Uterus (tissue), 2 donors: Measurements from ENCODE around the gene TUBB6.

Experiments used
- POLR2A ChIP-seq, 2 donors: fragments of 450-650 bp; IDR thresholded peaks; one replicate each; pipeline ENCODE4 v1.6.1; 2016; ENCODE audit warnings: antibody characterized with exemption in 2 of 2, mild to moderate bottlenecking in 1 of 2, moderate library complexity in 1 of 2
- TF ChIP-seq, protein P1 (sequence below), 4 experiments: fragments of 200-600 bp in 2 of 4; fragments of 450-650 bp in 2 of 4; sonication (generic) in 2 of 4; IDR thresholded peaks; one replicate each; pipeline ENCODE4 v1.5.1; 2016 to 2019; ENCODE audit warnings: antibody characterized with exemption in 4 of 4, mild to moderate bottlenecking in 2 of 4, moderate library complexity in 1 of 4

DNA sequence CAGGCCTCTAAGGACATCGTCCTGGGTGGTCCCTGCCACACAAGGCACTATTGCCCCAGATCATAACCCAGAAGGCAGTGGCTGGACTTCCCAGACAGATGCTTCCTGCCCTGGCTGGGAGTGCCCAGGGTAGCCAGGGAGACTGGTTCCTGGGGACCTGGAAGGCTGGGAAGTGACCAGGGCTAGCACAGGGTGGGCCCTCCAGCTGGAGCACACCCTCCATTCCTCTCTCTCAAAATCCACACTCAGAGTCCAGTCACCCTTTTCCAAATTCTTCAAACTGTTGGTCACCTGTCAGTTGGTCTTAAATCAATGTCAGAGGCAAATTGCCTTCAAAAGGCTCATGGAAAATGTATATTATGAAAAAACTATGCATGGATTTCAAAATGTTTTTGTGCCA, 11.6 kb upstream of the TUBB6 start:
- TF ChIP-seq, protein P1, sequence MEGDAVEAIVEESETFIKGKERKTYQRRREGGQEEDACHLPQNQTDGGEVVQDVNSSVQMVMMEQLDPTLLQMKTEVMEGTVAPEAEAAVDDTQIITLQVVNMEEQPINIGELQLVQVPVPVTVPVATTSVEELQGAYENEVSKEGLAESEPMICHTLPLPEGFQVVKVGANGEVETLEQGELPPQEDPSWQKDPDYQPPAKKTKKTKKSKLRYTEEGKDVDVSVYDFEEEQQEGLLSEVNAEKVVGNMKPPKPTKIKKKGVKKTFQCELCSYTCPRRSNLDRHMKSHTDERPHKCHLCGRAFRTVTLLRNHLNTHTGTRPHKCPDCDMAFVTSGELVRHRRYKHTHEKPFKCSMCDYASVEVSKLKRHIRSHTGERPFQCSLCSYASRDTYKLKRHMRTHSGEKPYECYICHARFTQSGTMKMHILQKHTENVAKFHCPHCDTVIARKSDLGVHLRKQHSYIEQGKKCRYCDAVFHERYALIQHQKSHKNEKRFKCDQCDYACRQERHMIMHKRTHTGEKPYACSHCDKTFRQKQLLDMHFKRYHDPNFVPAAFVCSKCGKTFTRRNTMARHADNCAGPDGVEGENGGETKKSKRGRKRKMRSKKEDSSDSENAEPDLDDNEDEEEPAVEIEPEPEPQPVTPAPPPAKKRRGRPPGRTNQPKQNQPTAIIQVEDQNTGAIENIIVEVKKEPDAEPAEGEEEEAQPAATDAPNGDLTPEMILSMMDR (IDR thresholded peaks at IDR 0.05), result no peak
- TF ChIP-seq POLR2A (IDR thresholded peaks at IDR 0.05), result no peak
